GM12891 (cell line): ENCODE measurements around the gene CLRN1.

Source experiments
- DNase-seq: peaks from one replicate; pipeline ENCODE4 v3.0.0; 2011; ENCODE audit warnings: low spot score; ENCODE audit not compliant: insufficient read length
- FAIRE-seq: peaks from 2 replicates; lab custom pipeline; 2011; peaks lifted over from hg19 to GRCh38; lab: Jason Lieb, UNC
- PAX5 ChIP-seq: IDR thresholded peaks from 2 replicates; pipeline ENCODE4 v1.6.1; 2011; ENCODE audit warnings: low read length, moderate library complexity, mild to moderate bottlenecking; ENCODE audit not compliant: insufficient read depth, severe bottlenecking
- POLR2A ChIP-seq: IDR thresholded peaks from 2 replicates; pipeline ENCODE4 v1.6.1; 2011; ENCODE audit warnings: low read depth, low read length, control low read depth
- POLR2AphosphoS5 ChIP-seq: IDR thresholded peaks from 2 replicates; pipeline ENCODE4 v1.6.1; 2011; ENCODE audit warnings: low read depth, low read length, control low read depth
- POU2F2 ChIP-seq: IDR thresholded peaks from 2 replicates; pipeline ENCODE4 v1.6.1; 2011; ENCODE audit warnings: low read depth, mild to moderate bottlenecking, control low read depth, low read length, moderate library complexity
- SPI1 ChIP-seq: IDR thresholded peaks from 2 replicates; pipeline ENCODE4 v1.6.1; 2011; ENCODE audit warnings: low read depth, low read length, control low read depth
- TAF1 ChIP-seq: IDR thresholded peaks from 2 replicates; pipeline ENCODE4 v1.6.1; 2011; ENCODE audit warnings: low read depth, low read length, control low read depth

Gene CLRN1

GRCh38 chr3:150885535-150885934, 87.0 kb downstream of the CLRN1 start:
- DNase-seq (no peak), FAIRE-seq (no peak)
- TF ChIP-seq POLR2A, result no peak

- no peak for TF ChIP-seq PAX5
- TF ChIP-seq POLR2A, result no peak
- no peak for TF ChIP-seq SPI1
- TF ChIP-seq POLR2AphosphoS5, result no peak
- no peak for TF ChIP-seq POU2F2
- TF ChIP-seq TAF1, result no peak
- FAIRE-seq (no peak), DNase-seq (no peak)
Measured at GRCh38 chr3:150878996-150879575, 93.4 kb downstream of the CLRN1 start.

GRCh38 chr3:150878290-150878689, 94.2 kb downstream of the CLRN1 start:
- TF ChIP-seq SPI1 (no peak), PAX5 (no peak), POLR2AphosphoS5 (no peak), POLR2A (no peak), POU2F2 (no peak), TAF1 (no peak)
- no peak for DNase-seq
- FAIRE-seq, result no peak

GRCh38 chr3:150877303-150877702, 95.2 kb downstream of the CLRN1 start:
- FAIRE-seq, result no peak

GRCh38 chr3:150876611-150877265, 95.8 kb downstream of the CLRN1 start:
- DNase-seq (no peak), FAIRE-seq (no peak)
- no peak for TF ChIP-seq POU2F2
- TF ChIP-seq POLR2AphosphoS5, result no peak
- no peak for TF ChIP-seq SPI1
- no peak for TF ChIP-seq TAF1
- no peak for TF ChIP-seq POLR2A
- no peak for TF ChIP-seq PAX5

More at GRCh38 chr3:150877303-150877702, 95.2 kb downstream of the CLRN1 start:
- TF ChIP-seq PAX5, result no peak
- no peak for TF ChIP-seq SPI1
- no peak for TF ChIP-seq POU2F2
- TF ChIP-seq POLR2AphosphoS5, result no peak
- TF ChIP-seq POLR2A, result no peak
- no peak for TF ChIP-seq TAF1
- DNase-seq, result no peak
